ENCODE measurements around the gene MAN2A2.
"Not testable (repeated sequence)": the region's sequence is repeated elsewhere in the genome, so short reads cannot be mapped to it uniquely, and the experiment has no call there.

The MAN2A2 gene

DNA sequence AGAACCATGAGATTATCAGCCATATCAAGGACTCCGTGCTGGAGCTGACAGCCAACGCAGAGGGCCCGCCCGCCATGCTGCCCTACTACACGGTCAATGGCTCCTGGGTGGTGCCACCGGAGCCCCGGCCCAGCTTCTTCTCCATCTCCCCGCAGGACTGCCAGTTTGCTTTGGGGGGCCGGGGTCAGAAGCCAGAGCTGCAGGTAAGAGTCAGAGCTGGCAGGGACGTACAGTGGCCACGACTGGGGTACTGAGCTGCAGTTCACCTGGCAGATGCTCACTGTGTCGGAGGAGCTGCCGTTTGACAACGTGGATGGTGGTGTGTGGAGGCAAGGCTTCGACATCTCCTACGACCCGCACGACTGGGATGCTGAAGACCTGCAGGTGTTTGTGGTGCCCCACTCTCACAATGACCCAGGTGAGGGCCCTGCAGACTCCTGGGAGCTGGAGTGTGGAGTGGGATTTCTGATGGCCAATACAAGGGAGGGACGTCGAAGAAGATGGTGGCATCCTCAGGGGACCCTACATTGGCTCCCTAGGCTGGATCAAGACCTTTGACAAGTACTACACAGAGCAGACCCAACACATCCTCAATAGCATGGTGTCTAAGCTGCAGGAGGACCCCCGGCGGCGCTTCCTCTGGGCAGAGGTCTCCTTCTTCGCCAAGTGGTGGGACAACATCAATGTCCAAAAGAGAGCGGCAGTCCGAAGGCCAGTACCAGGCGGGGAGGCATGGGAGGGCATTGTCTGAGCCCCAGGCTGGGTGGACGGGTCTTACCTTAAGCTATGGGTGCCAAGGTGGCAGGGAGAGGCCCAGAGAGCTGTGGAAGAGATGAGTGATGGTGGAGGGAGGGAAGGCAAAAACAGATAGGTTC, 2.4 kb downstream of the MAN2A2 start:
- no peak for DNase-seq

DNA sequence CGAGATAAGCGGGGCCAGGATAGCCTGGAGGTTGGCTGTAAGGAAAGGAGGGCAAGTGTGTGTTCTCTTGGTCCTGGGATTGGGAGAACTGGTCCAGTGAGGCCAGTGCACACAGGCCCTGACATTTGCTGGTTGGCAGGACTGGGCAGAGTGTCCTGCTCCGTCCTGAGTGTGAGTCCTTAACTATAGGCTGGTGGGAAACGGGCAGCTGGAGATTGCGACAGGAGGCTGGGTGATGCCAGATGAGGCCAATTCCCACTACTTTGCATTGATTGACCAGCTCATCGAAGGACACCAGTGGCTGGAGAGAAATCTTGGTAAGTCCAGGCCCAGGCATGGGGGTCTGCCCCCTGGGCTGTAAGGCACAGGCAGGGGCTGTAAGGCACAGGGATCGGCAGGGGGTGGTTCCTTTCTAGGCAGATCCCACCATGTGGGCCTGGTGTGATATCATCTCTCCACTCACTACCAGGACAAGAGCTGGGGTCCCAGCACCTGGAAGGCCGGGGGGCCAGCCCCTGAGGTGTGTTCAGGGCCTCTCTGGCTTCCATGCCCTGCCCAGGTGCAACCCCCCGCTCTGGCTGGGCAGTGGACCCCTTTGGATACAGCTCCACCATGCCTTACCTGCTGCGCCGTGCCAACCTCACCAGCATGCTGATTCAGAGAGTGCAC, 3.2 kb downstream of the MAN2A2 start:
- no peak for DNase-seq

- no peak for DNase-seq
Measured at GRCh38 chr15:90907051-90907660, 4.1 kb downstream of the MAN2A2 start.

DNA sequence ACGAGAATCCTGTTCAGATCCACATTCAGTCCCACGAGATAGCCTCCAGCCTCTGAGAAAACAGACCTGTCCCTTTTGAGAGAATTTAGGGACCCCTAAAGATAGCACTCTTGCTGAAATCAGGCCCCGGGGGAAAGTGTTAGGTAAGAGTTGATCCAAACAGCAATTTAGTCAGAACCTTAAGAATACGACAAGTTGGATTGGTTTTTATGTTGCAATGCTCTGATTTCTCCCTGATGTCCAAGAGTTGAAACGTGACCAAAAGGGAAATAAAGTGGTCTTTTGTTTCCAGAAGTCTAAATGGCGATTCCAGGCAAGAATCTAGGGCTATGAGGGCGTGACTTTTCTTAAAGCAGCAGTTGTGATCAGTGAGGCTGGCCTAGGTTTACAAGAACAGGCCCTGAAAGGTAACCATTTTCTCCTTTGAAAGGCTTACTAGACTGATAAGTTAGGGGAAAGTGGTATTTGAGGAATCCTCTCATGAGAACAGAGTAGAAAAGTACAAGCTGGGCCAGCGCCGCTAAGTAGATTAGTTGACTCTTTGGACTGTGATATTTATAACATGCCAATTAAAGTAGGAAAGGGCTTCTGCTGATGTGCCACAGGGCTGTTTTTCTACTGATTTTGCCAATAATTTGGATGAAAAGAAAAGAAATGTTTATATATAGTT, 4.9 kb downstream of the MAN2A2 start:
- DNase-seq, result no peak

DNA sequence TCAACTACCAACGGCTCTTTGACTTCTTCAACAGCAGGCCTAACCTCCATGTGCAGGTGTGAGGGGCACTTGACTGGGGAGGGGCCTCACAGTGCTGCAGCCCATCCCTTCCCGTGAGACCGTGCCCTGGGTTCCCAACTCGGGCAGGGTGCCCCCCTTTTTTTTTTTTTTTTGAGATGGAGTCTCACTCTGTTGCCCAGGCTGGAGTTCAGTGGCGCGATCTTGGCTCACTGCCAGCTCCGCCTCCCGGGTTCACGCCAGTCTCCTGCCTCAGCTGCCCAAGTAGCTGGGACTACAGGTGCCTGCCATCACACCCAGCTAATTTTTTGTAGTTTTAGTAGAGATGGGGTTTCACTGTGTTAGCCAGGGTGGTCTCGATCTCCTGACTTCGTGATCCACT, 6.3 kb downstream of the MAN2A2 start:
- DNase-seq, result not testable (repeated sequence)

- no peak for DNase-seq
Measured at GRCh38 chr15:90909976-90910375, 6.9 kb downstream of the MAN2A2 start.

- no peak for DNase-seq
Measured at GRCh38 chr15:90910441-90911301, 7.6 kb downstream of the MAN2A2 start.

DNA sequence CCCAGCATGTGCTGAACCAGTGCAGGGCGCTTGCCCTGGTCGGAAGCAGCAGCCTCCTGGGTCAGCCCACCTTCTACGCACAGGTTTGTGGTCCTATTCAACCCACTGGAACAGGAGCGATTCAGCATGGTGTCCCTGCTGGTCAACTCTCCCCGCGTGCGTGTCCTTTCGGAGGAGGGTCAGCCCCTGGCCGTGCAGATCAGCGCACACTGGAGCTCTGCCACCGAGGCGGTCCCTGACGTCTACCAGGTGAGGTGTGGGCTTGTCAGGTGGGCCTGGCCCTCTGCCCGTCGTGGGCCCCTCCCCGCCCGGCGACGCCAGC, 8.2 kb downstream of the MAN2A2 start:
- DNase-seq, result no peak

DNA sequence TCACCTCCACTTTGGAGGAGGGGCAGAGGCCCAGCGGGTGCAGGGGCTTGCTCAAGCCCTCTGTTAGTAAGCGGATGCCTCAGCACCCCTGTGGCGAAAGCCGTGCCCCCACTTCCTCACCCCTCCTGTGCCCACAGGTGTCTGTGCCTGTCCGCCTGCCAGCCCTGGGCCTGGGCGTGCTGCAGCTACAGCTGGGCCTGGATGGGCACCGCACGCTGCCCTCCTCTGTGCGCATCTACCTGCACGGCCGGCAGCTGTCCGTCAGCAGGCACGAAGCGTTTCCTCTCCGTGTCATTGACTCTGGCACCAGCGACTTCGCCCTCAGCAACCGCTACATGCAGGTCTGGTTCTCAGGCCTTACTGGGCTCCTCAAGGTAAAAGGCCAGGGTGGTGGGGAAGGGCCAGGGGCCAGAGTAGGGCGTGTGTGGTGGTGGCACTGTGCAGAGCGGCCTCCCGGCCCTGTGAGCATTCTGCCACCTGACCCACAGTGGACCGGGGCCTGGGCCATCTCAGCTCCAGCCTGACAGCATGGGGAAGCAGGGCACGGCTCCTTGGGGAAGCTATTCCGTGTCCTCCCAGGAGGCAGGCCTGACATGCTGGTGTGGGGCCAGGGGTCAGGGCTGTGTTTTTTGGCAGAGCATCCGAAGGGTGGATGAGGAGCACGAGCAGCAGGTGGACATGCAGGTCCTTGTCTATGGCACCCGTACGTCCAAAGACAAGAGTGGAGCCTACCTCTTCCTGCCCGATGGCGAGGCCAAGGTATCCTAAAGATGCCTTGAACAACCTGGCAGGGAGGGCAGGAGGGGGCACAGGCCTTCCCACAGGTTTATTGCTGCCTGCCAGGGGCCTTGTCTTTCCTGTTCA, 9.0 kb downstream of the MAN2A2 start:
- DNase-seq, result no peak

DNA sequence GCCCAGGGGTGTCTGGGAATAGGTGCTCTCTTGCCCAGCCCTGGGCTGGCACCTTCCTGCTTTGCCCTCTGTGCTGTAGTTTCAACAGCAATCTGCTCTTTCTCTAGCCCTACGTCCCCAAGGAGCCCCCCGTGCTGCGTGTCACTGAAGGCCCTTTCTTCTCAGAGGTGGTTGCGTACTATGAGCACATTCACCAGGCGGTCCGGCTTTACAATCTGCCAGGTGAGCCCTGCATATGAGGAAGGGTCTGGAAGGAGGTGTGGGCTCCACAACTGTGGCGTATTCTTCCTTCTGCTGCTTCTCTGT, 9.6 kb downstream of the MAN2A2 start:
- DNase-seq, result no peak

DNA sequence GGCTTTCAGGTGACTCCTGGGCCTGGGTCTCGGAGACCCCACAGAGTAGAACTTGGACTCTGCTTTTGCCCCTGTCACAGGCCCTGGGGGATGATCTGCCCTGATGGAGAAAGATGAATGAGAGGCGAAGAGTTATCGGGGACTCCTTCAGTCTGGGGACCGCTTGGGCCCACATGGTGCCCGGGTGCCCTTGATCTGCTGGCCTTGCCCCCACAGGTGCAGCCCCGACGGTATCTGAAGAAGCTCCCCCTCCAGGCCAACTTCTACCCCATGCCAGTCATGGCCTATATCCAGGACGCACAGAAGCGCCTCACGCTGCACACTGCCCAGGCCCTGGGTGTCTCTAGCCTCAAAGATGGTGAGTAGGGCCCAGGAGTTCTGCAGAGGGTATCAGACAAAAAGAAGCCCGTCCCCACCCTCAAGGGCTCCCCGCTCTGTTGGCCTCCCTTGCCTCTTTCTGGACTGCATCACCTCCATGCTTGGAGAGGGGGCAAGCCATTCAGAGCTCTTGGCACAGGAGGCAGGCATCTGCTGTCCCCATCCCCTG, 10.4 kb downstream of the MAN2A2 start:
- DNase-seq, result no peak

GRCh38 chr15:90914305-90915080, 11.4 kb downstream of the MAN2A2 start:
- no peak for DNase-seq

DNA sequence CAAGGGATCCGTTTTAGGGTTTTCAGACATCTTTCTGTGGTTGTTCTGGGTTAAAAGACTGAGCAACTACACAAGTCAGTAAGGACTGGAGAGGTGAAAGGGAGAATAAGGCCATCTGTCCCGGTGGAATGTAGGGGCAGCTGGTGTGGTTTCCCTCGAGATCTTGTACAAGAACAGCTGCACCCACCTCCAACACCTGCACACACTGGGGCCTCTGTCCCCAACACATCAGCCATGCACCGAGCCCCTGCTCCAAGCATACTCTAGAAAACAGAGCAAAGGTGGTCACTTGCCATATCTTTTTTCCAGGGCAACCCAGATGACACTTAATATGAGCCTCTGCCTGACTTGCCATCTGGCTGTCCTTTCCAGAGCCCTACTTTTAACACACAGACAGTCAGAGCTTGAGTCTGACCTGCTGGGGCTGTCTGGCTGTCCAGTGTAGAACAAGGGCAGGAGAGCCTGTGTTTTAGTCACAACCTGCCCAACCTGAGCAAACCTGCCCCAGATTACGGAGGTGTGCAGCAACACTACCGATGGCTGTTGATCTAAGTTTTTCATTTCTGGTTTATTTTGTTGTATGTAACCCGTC, 12.2 kb downstream of the MAN2A2 start:
- no peak for DNase-seq

DNA sequence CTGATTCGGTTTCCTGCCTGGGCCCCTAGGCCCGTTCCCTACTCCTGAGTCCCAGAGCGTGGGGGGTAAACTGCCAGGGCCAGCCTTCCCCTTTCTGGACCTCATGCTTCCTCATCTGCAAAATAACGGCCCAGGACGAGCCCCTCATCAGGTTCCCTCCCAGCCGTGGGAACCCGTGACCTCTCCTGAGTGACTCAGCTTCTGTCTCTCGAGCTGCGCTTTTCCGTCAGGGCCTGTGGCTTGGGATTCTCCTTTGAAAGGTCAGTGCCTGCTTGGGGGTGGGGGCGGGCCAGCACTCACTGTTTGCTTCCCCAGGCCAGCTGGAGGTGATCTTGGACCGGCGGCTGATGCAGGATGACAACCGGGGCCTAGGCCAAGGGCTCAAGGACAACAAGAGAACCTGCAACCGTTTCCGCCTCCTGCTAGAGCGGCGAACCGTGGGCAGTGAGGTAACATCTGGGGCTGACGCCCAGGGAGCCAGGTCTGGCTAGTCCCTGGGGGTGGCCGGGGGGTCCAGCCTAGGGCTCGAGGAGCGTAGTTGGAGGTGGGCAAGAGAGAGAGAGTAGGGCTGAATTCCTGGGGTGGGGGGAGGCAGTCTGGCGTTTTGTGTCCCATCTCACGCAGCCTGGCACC, 12.8 kb downstream of the MAN2A2 start:
- no peak for DNase-seq

- DNase-seq, result no peak
Measured at GRCh38 chr15:90916461-90916860, 13.4 kb downstream of the MAN2A2 start.

- no peak for DNase-seq
Measured at GRCh38 chr15:90917569-90917968, 14.5 kb downstream of the MAN2A2 start.

DNA sequence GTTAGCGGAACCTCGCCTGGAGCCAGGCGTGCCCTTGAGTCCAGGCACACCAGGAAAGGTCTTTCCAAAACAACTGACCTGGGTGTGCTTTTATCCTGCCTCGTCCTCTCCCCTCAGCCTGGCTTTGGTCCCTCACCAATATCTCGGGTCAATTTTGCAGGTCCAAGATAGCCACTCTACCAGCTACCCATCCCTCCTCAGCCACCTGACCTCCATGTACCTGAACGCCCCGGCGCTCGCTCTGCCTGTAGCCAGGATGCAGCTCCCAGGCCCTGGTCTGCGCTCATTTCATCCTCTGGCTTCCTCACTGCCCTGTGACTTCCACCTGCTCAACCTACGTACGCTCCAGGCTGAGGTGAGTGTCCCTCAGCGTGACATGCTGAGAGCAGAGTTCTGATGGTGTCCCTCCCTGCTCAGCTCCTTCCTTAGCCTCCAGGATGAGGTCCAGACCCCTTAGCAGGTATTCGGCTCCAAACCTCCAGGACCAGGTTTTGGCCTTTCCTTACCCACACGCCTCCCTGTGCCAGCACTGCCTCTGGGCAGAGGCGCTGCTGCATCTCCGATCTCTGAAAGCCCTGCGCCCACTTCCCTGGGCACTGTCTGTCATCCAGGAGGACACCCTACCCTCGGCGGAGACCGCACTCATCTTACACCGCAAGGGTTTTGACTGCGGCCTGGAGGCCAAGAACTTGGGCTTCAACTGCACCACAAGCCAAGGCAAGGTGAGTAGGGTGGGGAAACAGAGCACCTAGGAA, 15.1 kb downstream of the MAN2A2 start:
- DNase-seq, result no peak

- no peak for DNase-seq
Measured at GRCh38 chr15:90918835-90919234, 15.7 kb downstream of the MAN2A2 start.

DNA sequence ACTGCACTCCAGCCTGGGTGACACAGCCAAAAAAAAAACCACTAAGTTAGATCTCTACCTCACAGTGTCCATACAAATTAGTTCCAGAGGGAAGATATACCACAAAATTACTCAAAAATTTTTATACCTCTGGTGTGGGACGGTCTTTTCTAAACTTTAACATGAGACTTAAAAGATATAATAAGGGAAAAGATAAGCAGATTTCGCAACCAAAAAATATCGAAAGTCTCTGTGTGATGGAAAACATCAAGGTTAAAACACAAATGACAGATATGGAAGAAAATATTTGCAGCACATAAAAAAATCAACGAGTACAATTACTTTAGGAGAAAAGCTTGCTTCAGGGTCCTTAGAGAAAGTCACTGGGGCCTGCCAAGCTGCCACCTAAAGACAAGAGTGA, 18.8 kb downstream of the MAN2A2 start:
- DNase-seq, result no peak

All from stimulated activated CD4-positive, alpha-beta T cell treated with anti-CD3 and anti-CD28 coated beads, Interleukin-4, amount 100 ng/mL, for 4 hours (primary cell).